Neuronal stem cell (in vitro differentiated cells): ENCODE results near the gene CCDC136.
A peak's percentile ranks its signal among the peaks of the same experiment; 100 is the strongest.

Experiments
- DNase-seq: peaks from one replicate; pipeline ENCODE4 v3.0.0-alpha.2; 2013; ENCODE audit warnings: low spot score
- H2AFZ ChIP-seq: one replicate; pipeline ENCODE4 v1.6.1; 2013; ENCODE audit warnings: mild to moderate bottlenecking, low read length, inconsistent platforms
- H2AK5ac ChIP-seq: 2 replicates; pipeline ENCODE4 v1.6.1; 2013; ENCODE audit warnings: low read depth, mild to moderate bottlenecking, inconsistent platforms, low read length, moderate library complexity, mixed read lengths
- H2BK120ac ChIP-seq: 2 replicates; pipeline ENCODE4 v1.6.1; 2013; ENCODE audit warnings: low read depth, mild to moderate bottlenecking, inconsistent platforms, low read length, moderate library complexity, mixed read lengths
- H2BK12ac ChIP-seq: one replicate; pipeline ENCODE4 v1.6.1; 2013; ENCODE audit warnings: low read length, inconsistent platforms
- H2BK15ac ChIP-seq: 2 replicates; pipeline ENCODE4 v1.6.1; 2013; ENCODE audit warnings: mild to moderate bottlenecking, low read length, inconsistent platforms, mixed read lengths
- H2BK5ac ChIP-seq: one replicate; pipeline ENCODE4 v1.6.1; 2013; ENCODE audit warnings: inconsistent platforms, mild to moderate bottlenecking, low read length, moderate library complexity
- H3K14ac ChIP-seq: one replicate; pipeline ENCODE4 v1.6.1; 2013; ENCODE audit warnings: low read length, inconsistent platforms
- H3K18ac ChIP-seq: 2 replicates; pipeline ENCODE4 v1.6.1; 2013; ENCODE audit warnings: low read length, inconsistent platforms
- H3K23ac ChIP-seq: 2 replicates; pipeline ENCODE4 v1.6.1; 2013; ENCODE audit warnings: low read depth, mild to moderate bottlenecking, mixed read lengths, low read length, inconsistent platforms; ENCODE audit not compliant: poor library complexity
- H3K27ac ChIP-seq: replicated peaks from 3 replicates; pipeline ENCODE4 v1.5.1; 2013; ENCODE audit warnings: low read length, inconsistent platforms
- H3K27me3 ChIP-seq, 3 experiments: 2 replicates each; pipeline ENCODE4 v1.6.1; 2013; ENCODE audit warnings: low read length in 3 of 3, mild to moderate bottlenecking in 2 of 3, inconsistent platforms in 1 of 3, low read depth in 1 of 3, mixed read lengths in 1 of 3, moderate library complexity in 1 of 3; ENCODE audit not compliant: control insufficient read depth in 3 of 3, insufficient read depth in 3 of 3
- H3K36me3 ChIP-seq, 2 donors: replicated peaks in 1 of 2; 2 replicates each; pipeline ENCODE4 v1.6.1; 2013; ENCODE audit warnings: low read length in 2 of 2; ENCODE audit not compliant: control insufficient read depth in 2 of 2, insufficient read depth in 2 of 2
- H3K4ac ChIP-seq: 2 replicates; pipeline ENCODE4 v1.6.1; 2013; ENCODE audit warnings: inconsistent platforms, mild to moderate bottlenecking, low read length, moderate library complexity
- H3K4me1 ChIP-seq, 2 donors: 1 replicate in 1 of 2; 2 replicates in 1 of 2; pipeline ENCODE4 v1.6.1; 2013; ENCODE audit warnings: low read length in 2 of 2, low read depth in 1 of 2; ENCODE audit not compliant: control insufficient read depth in 2 of 2, insufficient read depth in 1 of 2
- H3K4me2 ChIP-seq: one replicate; pipeline ENCODE4 v1.6.1; 2013; ENCODE audit warnings: mild to moderate bottlenecking, low read length, inconsistent platforms; ENCODE audit not compliant: insufficient read depth, poor library complexity, severe bottlenecking
- H3K4me3 ChIP-seq, 2 donors: 2 replicates each; pipeline ENCODE4 v1.5.1; 2013; ENCODE audit warnings: low read length in 2 of 2, mild to moderate bottlenecking in 2 of 2, inconsistent platforms in 1 of 2, moderate library complexity in 1 of 2
- H3K79me1 ChIP-seq: one replicate; pipeline ENCODE4 v1.6.1; 2013; ENCODE audit warnings: low read depth, mild to moderate bottlenecking, inconsistent platforms, low read length, moderate library complexity
- H3K9ac ChIP-seq: one replicate; pipeline ENCODE4 v1.6.1; 2013; ENCODE audit warnings: mild to moderate bottlenecking, low read depth, low read length, inconsistent platforms; ENCODE audit not compliant: poor library complexity
- H3K9me3 ChIP-seq, 2 donors: replicated peaks in 1 of 2; 2 replicates each; pipeline versions ENCODE3 to v1.6.1; 2013; ENCODE audit warnings: low read length in 2 of 2, mild to moderate bottlenecking in 2 of 2, inconsistent platforms in 1 of 2, low read depth in 1 of 2, mixed read lengths in 1 of 2, moderate library complexity in 1 of 2; ENCODE audit not compliant: control insufficient read depth in 2 of 2, insufficient read depth in 1 of 2
- H4K8ac ChIP-seq: one replicate; pipeline ENCODE4 v1.6.1; 2013; ENCODE audit warnings: low read depth, mild to moderate bottlenecking, inconsistent platforms, low read length, moderate library complexity
- H4K91ac ChIP-seq: one replicate; pipeline ENCODE4 v1.6.1; 2013; ENCODE audit warnings: low read length, low read depth, mild to moderate bottlenecking, inconsistent platforms; ENCODE audit not compliant: poor library complexity
- WGBS, 2 donors: extraction: QIAGEN DNeasy Blood & Tissue Kit; methylation state at CpG; one replicate each; pipeline ENCODE4 v1.1.7; 2013; ENCODE audit warnings: missing lambda C conversion rate in 2 of 2, mixed read lengths in 1 of 2; ENCODE audit not compliant: insufficient read length in 2 of 2, insufficient replicate concordance in 1 of 2; ENCODE audit errors: extremely low coverage in 2 of 2; 5-methylcytosine and 5-hydroxymethylcytosine counted together

CCDC136 gene

GRCh38 chr7:128835231-128835751 is 43.5 kb downstream of the CCDC136 start:
- Histone ChIP-seq H2BK12ac (peak overlapping the region; percentile 30), H3K14ac (peak overlapping the region; percentile 44), H3K4me2 (no peak overlapping the region), H4K8ac (peak overlapping the region; percentile 82), H3K36me3 (peaks cover 0 to 49% of the 10 kb centered on the region in 2 donors), H3K79me1 (peaks cover 14% of the 10 kb centered on the region), H2AFZ (no peak overlapping the region), H4K91ac (no peak overlapping the region), H3K18ac (peak overlapping the region; percentile 88), H3K4ac (peak overlapping the region; percentile 67), H2AK5ac (peak overlapping the region; percentile 78), H3K27me3 (no peaks in the 10 kb centered on the region), H3K23ac (peak overlapping the region; percentile 89), H2BK5ac (peak overlapping the region; percentile 87), H3K9ac (no peak overlapping the region), H3K4me3 (no peak overlapping the region), H2BK15ac (peak overlapping the region; percentile 75), H3K9me3 (no peaks in the 10 kb centered on the region), H2BK120ac (peak overlapping the region; percentile 92), H3K4me1 (peaks cover 19 to 33% of the 10 kb centered on the region in 2 donors), H3K27ac (no peak overlapping the region)
- no peak for DNase-seq
- WGBS, 2 donors: no CpG with 5 or more reads among the region's 16 CpGs

DNA sequence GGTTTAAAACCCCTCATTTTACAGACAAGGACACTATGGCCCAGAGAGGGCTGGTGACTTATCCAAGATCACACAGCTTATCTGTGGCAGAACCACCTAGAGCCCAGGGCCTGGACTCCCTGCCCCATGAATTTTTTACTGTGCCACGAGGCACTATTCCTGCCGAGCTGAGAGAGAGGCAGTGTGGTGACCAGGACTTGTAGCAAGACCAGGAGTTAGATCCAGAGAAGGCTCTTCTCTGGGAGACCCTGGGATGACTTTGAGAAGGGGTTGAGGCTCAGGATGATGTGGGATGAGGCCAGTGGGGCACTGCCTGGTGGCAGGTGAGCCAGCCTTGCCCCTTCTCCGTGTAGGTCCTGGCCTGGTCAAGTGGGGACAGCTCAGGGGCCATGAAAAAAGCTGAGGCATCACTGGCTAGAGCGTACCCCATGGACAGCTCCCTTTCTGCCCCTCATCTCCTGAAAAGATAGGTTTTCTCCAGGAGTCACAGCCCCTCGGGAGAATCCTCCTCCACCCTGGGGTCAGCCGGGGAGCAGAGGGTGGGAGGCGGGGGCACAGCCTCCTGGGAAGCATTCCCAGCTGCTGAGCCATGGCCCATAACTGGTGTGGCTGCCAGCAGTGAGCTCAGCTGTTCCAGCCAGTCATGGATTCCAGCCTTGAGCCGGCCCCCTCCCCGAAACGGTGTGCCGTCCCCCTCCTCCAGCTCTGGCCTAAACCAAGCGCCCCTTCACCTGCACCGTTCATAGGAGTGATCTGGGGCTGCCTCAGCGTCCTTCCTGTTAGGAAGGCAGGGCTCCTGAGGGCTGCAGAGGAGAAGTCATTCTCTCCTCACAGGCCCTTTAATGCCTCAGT is 44.2 kb downstream of the CCDC136 start:
- peak overlapping the region; percentile 89 for H3K23ac ChIP-seq
- no peak overlapping the region for H4K91ac ChIP-seq
- no peak overlapping the region for H3K4me3 ChIP-seq
- DNase-seq: no peak
- no peak overlapping the region for H2AFZ ChIP-seq
- WGBS, 2 donors: no CpG with 5 or more reads among the region's 14 CpGs
- peak overlapping the region; percentile 48 for H3K18ac ChIP-seq
- H2BK15ac ChIP-seq: no peak overlapping the region
- no peaks in the 10 kb centered on the region for H3K9me3 ChIP-seq
- H3K79me1 ChIP-seq: peaks cover 11% of the 10 kb centered on the region
- H3K4me1 ChIP-seq: peaks cover 19 to 31% of the 10 kb centered on the region in 2 donors
- no peaks in the 10 kb centered on the region for H3K27me3 ChIP-seq
- no peak overlapping the region for H2BK5ac ChIP-seq
- no peak overlapping the region for H3K4ac ChIP-seq
- no peak overlapping the region for H2BK12ac ChIP-seq
- H2AK5ac ChIP-seq: no peak overlapping the region
- H2BK120ac ChIP-seq: no peak overlapping the region
- H3K36me3 ChIP-seq: peaks cover 0 to 54% of the 10 kb centered on the region in 2 donors
- no peak overlapping the region for H3K4me2 ChIP-seq
- H3K27ac ChIP-seq: no peak overlapping the region
- H4K8ac ChIP-seq: no peak overlapping the region
- H3K9ac ChIP-seq: no peak overlapping the region
- H3K14ac ChIP-seq: no peak overlapping the region

- H4K8ac ChIP-seq: no peak overlapping the region
- peaks cover 18 to 22% of the 10 kb centered on the region in 2 donors for H3K4me1 ChIP-seq
- no peak overlapping the region for H3K18ac ChIP-seq
- H2BK12ac ChIP-seq: peak overlapping the region; percentile 58
- no peak overlapping the region for H3K4ac ChIP-seq
- no peak overlapping the region for H2BK120ac ChIP-seq
- no peak overlapping the region for H4K91ac ChIP-seq
- no peaks in the 10 kb centered on the region for H3K9me3 ChIP-seq
- H3K27ac ChIP-seq: no peak overlapping the region
- H3K4me3 ChIP-seq: no peak overlapping the region
- no peak overlapping the region for H3K14ac ChIP-seq
- peaks cover 0 to 59% of the 10 kb centered on the region in 2 donors for H3K36me3 ChIP-seq
- no peaks in the 10 kb centered on the region for H3K27me3 ChIP-seq
- H3K4me2 ChIP-seq: no peak overlapping the region
- peaks cover 11% of the 10 kb centered on the region for H3K79me1 ChIP-seq
- H3K23ac ChIP-seq: peak overlapping the region; percentile 91
- no peak overlapping the region for H2BK5ac ChIP-seq
- H3K9ac ChIP-seq: no peak overlapping the region
- H2AFZ ChIP-seq: no peak overlapping the region
- DNase-seq: no peak
- WGBS, 2 donors: no CpG with 5 or more reads among the region's 14 CpGs
- no peak overlapping the region for H2BK15ac ChIP-seq
- H2AK5ac ChIP-seq: no peak overlapping the region
These were observed 45.1 kb downstream of the CCDC136 start for GRCh38 chr7:128836729-128837348.

DNA sequence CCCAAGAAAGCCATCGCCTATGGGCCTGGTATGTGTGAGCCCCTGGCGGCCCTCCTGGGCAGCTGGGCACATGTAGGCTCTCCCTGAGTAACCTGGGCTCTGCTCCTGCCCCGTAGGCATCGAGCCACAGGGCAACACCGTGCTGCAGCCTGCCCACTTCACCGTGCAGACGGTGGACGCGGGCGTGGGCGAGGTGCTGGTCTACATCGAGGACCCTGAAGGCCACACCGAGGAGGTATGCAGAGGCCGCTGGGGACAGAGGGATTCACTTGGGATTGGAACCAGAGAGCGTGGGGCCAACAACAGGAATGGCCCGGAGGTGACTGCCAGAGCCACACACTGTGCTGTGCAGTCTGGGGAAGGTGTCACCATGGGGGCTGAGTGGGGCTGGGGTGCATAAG is 45.8 kb downstream of the CCDC136 start:
- no peak overlapping the region for H2AK5ac ChIP-seq
- DNase-seq: no peak
- peaks cover 15% of the 10 kb centered on the region for H3K79me1 ChIP-seq
- H3K4ac ChIP-seq: no peak overlapping the region
- H3K14ac ChIP-seq: peak overlapping the region; percentile 17
- no peak overlapping the region for H3K4me3 ChIP-seq
- no peak overlapping the region for H4K8ac ChIP-seq
- no peak overlapping the region for H3K9ac ChIP-seq
- H3K4me2 ChIP-seq: no peak overlapping the region
- H2BK15ac ChIP-seq: no peak overlapping the region
- peaks cover 16% of the 10 kb centered on the region in 2 donors for H3K4me1 ChIP-seq
- no peak overlapping the region for H4K91ac ChIP-seq
- no peak overlapping the region for H2BK120ac ChIP-seq
- H3K18ac ChIP-seq: peak overlapping the region; percentile 48
- peaks cover 0 to 64% of the 10 kb centered on the region in 2 donors for H3K36me3 ChIP-seq
- H3K23ac ChIP-seq: no peak overlapping the region
- H3K27me3 ChIP-seq: no peaks in the 10 kb centered on the region
- no CpG with 5 or more reads among the region's 16 CpGs for WGBS, 2 donors
- H2BK5ac ChIP-seq: peak overlapping the region; percentile 68
- no peak overlapping the region for H2AFZ ChIP-seq
- no peak overlapping the region for H2BK12ac ChIP-seq
- no peaks in the 10 kb centered on the region for H3K9me3 ChIP-seq
- H3K27ac ChIP-seq: no peak overlapping the region
